COLO668 (cell line): ENCODE results near the gene MBOAT7.
"Not testable (repeated sequence)": the region's sequence is repeated elsewhere in the genome, so short reads cannot be mapped to it uniquely, and the experiment has no call there.

ENCODE experiments used
- DNase-seq: peaks from one replicate; lab custom pipeline; 2025; ENCODE audit not compliant: unreplicated experiment; lab: John Stamatoyannopoulos, UW

MBOAT7 gene

DNA sequence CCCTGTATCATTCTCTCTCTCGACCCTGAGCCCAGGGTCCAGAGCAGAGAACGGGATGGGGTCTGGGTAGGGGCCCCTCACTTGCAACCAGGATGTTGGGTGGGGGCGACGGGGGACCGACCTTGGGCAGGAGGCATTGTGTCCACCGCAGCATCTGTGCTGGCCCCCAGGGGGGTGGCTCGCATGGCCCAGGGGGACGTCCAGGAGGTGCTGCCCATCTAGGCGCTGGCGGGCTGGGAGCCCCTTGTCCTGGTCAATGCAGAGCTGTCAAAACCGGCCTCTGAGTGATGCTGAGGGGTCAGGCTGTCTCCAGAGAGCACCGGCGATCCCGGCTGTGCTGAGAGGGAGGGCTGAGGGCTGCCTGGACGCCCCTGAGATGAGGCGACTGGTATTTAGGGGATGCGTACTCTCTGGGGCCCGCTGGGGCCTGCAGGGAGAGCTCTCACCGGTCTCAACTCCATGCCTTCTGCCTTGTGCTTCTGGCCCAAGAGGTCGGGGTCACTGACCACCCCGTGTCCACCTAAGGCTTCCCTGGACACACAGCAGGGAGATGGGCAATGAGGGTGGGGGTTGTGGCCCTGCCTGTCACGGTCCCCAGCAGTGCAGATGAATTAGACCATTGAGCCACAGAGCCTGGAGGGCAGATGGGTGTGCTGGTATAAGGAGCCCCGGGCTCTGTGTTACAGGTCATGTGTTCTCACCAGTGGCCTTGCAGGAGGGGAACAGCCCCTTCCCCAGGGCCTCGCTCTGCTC is 19.9 kb upstream of the MBOAT7 start:
- DNase-seq = peak; percentile 70

- DNase-seq = peak; percentile 23
Observed at GRCh38 chr19:54208784-54209057, 19.3 kb upstream of the MBOAT7 start.

DNA sequence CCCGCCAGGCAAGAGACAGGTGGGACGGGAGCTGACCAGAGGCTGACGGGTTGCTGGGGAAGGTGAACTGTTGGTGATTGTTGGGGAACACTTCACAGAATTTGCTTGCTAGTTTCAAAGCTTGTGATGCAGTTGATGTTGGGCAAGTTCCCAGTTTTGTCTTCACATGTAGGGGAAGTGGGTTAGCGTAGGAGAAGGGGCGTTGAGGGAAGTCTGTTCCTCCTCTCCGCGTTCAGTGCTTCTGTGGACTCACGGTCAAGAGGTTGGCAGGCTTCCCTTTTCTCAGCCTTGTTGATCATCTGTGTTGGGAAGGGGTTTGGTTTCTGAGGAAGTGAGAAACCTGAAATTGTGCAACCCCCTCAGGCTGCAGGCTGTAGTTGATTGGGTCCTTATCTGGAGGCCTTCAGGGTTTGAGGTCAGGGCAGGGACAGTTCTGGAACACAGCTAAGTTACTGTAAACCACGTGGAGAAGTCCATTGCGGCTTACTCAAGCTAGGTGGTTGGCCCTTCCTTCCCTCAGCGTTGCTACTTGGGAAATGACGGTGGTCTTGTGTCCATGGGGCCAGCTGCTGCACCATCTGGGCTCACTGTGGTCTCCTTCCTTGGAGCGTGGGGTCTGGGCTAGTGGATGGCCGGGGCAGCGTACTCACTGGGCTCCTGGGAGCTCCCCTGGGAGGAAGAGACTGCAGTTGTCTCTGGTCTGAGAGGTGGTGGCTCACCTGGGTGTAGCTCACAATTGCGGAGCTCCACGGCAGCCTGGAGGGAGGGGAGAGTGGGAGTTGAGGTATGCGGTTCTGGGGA is 18.8 kb upstream of the MBOAT7 start:
- no peak for DNase-seq

DNA sequence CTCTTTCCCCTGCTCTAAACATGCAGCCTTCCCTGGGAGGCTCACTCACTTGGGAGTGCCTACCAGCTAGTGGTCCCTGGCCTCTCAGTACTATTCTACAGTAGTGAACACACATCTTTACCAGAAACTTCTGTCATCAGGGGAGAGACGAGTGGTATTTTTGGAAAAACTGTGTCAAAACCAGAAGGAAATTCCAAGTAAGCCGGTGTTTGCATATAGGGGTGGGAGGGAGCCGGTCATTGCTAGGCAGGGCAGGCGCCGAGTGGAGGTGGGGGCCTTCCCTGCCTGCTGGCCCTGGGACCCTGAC is 18.2 kb upstream of the MBOAT7 start:
- no peak for DNase-seq

DNA sequence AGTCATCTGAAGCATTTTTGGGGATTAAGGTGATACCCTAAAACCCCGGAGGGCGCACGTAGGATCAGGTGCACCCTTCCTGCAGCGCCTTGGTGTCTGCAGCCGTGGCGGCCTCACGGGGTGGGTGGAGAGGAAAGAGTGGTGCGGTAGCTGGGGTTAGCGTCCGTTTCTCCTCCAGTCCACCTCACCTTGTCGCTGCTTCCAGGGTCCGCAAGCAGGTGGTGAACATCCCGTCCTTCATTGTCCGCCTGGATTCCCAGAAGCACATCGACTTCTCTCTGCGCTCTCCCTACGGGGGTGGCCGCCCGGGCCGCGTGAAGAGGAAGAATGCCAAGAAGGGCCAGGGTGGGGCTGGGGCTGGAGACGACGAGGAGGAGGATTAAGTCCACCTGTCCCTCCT is 17.8 kb upstream of the MBOAT7 start:
- not testable (repeated sequence) for DNase-seq

GRCh38 chr19:54206831-54207177 is 17.4 kb upstream of the MBOAT7 start:
- DNase-seq = no peak

GRCh38 chr19:54206030-54206830 is 16.9 kb upstream of the MBOAT7 start:
- DNase-seq = no peak

DNA sequence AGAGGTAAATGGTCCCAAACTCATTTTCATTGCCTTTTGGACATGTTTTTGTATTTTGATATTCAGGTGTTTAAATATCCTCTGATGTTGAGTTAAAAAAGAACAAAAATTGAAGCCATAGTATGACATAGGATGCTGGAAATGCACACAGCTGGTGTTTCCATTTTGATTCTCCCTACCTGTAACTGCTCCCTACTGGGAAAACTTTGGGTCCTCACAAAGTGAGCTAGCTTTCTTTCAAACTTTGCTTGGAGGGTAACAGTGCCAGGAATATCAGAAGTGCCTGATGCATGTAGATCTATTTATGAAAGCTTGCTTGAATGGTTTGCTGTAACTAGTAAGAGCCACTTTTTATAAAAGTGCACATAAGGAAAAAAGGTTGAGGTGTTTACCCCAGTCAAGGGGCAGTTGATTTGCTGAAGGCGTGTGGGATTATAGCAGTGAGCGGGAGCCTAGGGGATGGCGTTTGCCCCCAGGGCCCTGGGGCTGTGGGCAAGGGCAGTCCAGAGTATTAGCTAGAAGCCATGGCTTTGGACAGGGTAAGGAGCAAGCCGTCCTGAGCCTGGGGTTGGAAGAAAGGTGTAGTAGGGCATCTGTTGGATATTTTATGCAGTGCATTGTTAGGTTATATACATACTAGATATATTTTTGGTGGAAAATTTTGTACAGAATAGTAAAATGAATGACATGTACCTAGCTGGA is 15.5 kb upstream of the MBOAT7 start:
- DNase-seq = no peak

DNA sequence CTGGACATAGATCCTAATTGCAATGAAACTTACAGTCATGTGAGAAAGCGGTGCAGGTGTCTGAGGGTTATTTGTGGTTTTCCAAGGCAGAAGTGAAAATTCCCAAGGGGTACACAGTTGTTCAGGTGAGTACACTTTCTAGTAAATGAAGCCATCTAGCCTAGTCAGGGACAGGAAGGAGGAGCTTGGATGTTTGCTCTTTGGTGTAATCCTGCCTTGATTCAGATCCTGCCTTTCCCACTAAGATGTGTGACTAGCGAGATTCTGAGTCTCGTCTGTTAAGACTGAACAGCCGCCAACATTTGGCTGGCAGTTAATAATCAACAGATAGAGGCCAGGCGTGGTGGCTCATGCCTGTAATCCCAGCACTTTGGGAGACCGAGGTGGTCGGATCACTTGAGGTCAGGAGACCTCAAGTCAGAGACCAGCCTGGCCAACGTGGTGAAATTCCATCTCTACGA is 13.8 kb upstream of the MBOAT7 start:
- no peak for DNase-seq

GRCh38 chr19:54201980-54202379 is 12.6 kb upstream of the MBOAT7 start:
- no peak for DNase-seq

DNA sequence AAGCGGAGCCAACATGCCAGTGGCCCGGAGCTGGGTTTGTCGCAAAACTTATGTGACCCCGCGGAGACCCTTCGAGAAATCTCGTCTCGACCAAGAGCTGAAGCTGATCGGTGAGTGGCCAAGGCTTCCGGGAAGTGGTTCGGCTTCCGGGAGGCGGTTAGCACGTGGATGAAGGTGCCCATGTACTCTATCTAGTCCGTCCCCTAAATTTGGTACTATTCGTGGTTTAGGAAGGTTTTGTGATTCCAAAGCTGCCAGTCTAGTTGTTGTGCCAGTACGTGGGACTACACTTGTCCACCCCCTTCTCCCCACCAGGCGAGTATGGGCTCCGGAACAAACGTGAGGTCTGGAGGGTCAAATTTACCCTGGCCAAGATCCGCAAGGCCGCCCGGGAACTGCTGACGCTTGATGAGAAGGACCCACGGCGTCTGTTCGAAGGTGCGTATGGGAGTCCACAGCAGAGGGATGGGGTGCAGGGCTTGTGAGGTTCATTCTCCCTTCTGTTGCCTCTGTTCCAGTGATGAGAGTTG is 11.9 kb upstream of the MBOAT7 start:
- DNase-seq = no peak

- DNase-seq = no peak
Observed at GRCh38 chr19:54199401-54199800, 10.0 kb upstream of the MBOAT7 start.

- DNase-seq = no peak
Observed at GRCh38 chr19:54197121-54197520, 7.7 kb upstream of the MBOAT7 start.

GRCh38 chr19:54196536-54196935 is 7.2 kb upstream of the MBOAT7 start:
- DNase-seq = no peak

DNA sequence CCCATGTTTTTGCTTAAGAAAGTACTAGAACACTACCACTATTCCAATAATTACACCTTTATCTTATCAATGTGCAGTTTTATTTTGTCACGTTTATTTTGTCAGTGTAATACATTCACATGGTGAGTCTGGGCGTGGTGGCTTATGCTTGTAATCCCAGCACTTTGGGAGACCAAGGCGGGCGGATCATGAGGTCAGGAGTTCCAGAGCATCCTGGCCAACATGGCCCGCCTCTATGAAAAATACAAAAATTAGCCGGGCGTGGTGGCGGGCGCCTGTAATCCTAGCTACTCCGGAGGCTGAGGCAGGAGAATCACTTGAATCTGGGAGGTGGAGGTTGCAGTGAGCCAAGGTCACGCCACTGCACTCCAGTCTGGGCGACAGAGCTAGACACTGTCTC is 5.1 kb upstream of the MBOAT7 start:
- DNase-seq = not testable (repeated sequence)

- no peak for DNase-seq
Observed at GRCh38 chr19:54193011-54193410, 3.6 kb upstream of the MBOAT7 start.

DNA sequence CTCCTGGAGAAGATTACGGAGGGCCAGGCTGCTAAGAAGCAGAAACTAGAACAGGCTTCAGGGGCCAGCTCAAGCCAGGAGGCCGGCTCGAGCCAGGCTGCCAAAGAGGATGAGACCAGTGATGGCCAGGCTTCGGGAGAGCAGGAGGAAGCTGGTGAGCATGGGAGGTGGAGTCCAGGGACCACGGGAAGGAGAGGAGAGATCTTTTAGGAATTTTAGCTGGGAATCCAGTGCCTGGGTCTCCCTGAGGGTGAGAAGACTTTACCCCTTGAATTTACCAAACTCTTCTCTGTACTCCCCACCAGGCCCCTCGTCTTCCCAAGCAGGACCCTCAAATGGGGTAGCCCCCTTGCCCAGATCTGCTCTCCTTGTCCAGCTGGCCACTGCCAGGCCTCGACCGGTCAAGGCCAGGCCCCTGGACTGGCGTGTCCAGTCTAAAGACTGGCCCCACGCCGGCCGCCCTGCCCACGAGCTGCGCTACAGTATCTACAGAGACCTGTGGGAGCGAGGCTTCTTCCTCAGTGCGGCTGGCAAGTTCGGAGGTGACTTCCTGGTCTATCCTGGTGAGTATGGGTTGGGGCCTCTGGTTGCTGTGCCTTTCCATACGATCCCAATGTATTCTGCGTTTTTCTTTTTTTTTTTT is 2.6 kb upstream of the MBOAT7 start:
- DNase-seq = peak; percentile 25

DNA sequence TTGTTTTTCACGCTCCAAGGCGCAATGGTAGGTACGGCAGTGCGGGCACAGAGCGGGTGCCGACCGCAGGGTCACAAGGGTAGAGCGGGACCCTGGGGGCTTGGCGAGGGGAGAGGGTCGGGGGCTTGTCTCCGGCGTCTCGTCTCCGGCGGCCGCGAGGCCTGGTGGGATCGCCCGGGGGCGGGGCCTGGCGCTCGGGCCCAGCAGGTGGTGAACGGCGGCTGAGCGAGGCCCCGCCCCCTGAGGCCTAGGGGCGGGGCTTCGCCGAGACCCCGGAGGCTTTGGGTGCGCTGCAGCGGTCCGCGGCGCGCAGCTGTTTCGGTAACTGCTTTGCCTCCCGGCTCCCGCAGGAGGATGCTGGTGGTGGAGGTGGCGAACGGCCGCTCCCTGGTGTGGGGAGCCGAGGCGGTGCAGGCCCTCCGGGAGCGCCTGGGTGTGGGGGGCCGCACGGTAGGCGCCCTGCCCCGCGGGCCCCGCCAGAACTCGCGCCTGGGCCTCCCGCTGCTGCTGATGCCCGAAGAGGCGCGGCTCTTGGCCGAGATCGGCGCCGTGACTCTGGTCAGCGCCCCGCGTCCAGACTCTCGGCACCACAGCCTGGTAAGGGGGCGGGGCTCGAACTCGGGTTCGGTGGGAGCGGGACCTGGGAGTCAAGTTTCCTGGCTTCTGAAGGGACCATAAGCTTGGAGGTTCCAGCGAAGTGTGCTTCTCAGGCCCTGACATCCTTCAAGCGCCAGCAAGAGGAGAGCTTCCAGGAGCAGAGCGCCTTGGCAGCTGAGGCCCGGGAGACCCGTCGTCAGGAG is 1.8 kb upstream of the MBOAT7 start, which contains the start of gene TSEN34:
Gene TSEN34, plus strand, starts transcription at position 298 of the 800 bp plus-strand sequence. Its CDS starts 57 bp downstream, at position 355.
- peak; percentile 91 for DNase-seq

DNA sequence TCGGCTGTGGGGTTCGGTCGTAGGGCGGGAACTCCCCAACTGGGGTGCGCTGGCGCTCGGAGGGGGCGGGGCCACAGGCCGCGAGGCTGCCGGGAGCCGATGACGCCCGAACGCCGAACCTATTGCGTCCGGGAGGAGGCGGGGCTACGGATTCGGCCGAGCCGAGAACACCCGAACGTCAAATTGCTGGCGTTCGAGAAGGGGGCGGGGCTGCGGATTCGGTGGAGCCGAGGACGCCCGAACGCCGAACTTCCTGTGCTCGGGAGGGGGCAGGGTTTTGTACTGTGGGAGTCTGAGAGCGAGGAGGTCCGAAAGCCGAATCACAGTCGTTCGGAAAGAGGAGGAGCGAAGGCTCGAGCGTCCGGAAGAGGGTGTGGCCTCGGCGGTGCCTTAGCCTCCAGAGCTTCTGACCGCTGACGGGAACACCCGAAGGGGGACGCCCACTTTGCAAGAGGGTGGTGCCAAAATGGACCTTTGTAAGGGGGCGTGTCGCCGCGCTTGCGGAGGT is 1.2 kb upstream of the MBOAT7 start:
- DNase-seq = peak; percentile 98
